ENCODE results near the gene CNEP1R1. TPM values are rescaled to one million over a fixed set of nuclear protein-coding genes. Genes with fewer than 3 reads are reported as not detected.
A peak's percentile ranks its signal among the peaks of the same experiment; 100 is the strongest.

The CNEP1R1 gene
- total and polyA plus RNA-seq, 9 of the 15 experiments (the other 6 are each of a cell fraction or from before 2014, with no cell fraction given): 7.6 to 20.1 (median 10.6) TPM

- TF ChIP-seq ELK1 (CRISPR knock-in tag; IDR thresholded peaks at IDR 0.05) (no peak), CAMTA2 (CRISPR knock-in tag; conservative IDR thresholded peaks at IDR 0.05) (no peak), CTCFL (IDR thresholded peaks at IDR 0.05; ENCODE audit: borderline replicate concordance, insufficient read depth, low read depth, low read length, poor library complexity, severe bottlenecking) (no peak), MTA2 (IDR thresholded peaks at IDR 0.05; ENCODE audit: low read depth) (no peak), TEAD4 (IDR thresholded peaks at IDR 0.05; ENCODE audit: low read length) (no peak), TEAD4 (CRISPR knock-in tag; IDR thresholded peaks at IDR 0.05; ENCODE audit: borderline replicate concordance) (no peak), KLF1 (tag; IDR thresholded peaks at IDR 0.05) (no peak), RHOXF2B (CRISPR knock-in tag; conservative IDR thresholded peaks at IDR 0.05) (no peak), SMAD3 (CRISPR knock-in tag; conservative IDR thresholded peaks at IDR 0.05) (no peak), KDM5B (IDR thresholded peaks at IDR 0.05; ENCODE audit: insufficient replicate concordance, low read depth, low read length) (peak; percentile 55), ZNF217 (CRISPR knock-in tag; IDR thresholded peaks at IDR 0.05) (no peak), CCNT2 (IDR thresholded peaks at IDR 0.05; ENCODE audit: borderline replicate concordance, extremely low read depth, insufficient read length, low read depth, low read length) (peak; percentile 80), HES1 (IDR thresholded peaks at IDR 0.05; ENCODE audit: low read depth) (no peak), ZNF184 (CRISPR knock-in tag; IDR thresholded peaks at IDR 0.05) (no peak), NR2C2 (CRISPR knock-in tag; IDR thresholded peaks at IDR 0.05) (no peak), NR2C2 (tag; IDR thresholded peaks at IDR 0.05) (peak; percentile 77; the same call in 1 of the 2 replicates), TCFL5 (CRISPR knock-in tag; conservative IDR thresholded peaks at IDR 0.05) (no peak), TRIM28 (IDR thresholded peaks at IDR 0.05) (0 out of 2 replicates have a peak, but pooled peaks have one; percentile 17), MEF2D (tag; conservative IDR thresholded peaks at IDR 0.05; ENCODE audit: low read depth) (no peak), RNF2 (IDR thresholded peaks at IDR 0.05) (no peak), SRSF1 (IDR thresholded peaks at IDR 0.05; ENCODE audit: low read depth, low read length) (no peak), CCAR2 (IDR thresholded peaks at IDR 0.05; ENCODE audit: low read depth, low read length) (no peak), FOXA1 (IDR thresholded peaks at IDR 0.05; ENCODE audit: borderline replicate concordance) (no peak), ATF4 (CRISPR knock-in tag; IDR thresholded peaks at IDR 0.05) (no peak), TSC22D4 (tag; IDR thresholded peaks at IDR 0.05) (no peak)
Measured at GRCh38 chr16:50024684-50025536, at the start of gene CNEP1R1 (continued).
